Measurements from ENCODE around the gene PAFAH2. TPM values are rescaled to one million over a fixed set of nuclear protein-coding genes. Genes with fewer than 3 reads are reported as not detected.

Gene PAFAH2
- total RNA-seq, 2 experiments from 2014 or later = 6.6 to 7.9 TPM

GRCh38 chr1:26031196-26031595 is 33.3 kb upstream of the PAFAH2 start:
- intact Hi-C loops (cut with DNase I, micrococcal nuclease) = no loop called here
- POLR2A ChIA-PET = no interaction called here

DNA sequence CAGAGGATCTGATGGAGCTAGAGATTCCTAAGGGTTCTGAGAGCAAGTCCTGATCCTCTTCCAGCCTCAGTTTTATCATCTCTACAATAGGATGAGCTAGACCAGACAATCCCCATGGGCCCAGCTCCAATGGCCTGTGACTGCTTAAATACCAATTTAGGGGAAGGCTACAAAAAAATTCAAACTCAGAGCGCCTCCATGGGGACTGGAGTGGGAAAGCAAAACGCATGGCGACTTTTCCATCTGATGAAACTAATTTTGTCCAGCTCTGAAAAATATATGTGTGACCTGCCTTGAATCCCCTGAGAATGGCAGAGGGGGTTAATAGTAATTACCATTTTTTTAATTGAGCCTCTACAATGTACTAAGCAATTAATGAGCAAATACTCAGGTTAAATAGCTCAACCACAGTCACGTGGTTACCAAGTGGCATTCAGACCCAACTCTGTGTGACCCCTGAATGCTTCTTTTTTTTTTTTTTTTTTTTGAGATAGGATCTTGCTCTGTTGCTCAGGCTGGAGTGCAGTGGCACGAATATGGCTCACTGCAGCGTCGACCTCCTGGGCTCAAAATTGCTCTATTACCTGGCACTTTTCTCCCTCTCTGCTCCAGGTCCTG is 32.1 kb upstream of the PAFAH2 start:
- Mint-ChIP-seq H3K4me1 (peaks cover 6% of the 10 kb centered on the region), H3K27ac (no peak overlapping the region), H3K9me3 (ENCODE audit: low read depth) (no peaks in the 10 kb centered on the region), H3K4me3 (no peak overlapping the region), H3K27me3 (peaks cover 6% of the 10 kb centered on the region), H3K36me3 (ENCODE audit: low read depth) (no peaks in the 10 kb centered on the region)
- intact Hi-C loops (cut with DNase I, micrococcal nuclease) = no loop called here
- POLR2A ChIA-PET = no interaction called here
- DNase-seq (no peak), ATAC-seq (no peak)
- CTCF ChIA-PET = interaction anchor here (0.7 to 1.0 kb wide), 2 partner anchors 55 to 198 kb away, joined by 3 read pairs; no protein-coding TSS in a partner anchor

More at GRCh38 chr1:26031196-26031595, 33.3 kb upstream of the PAFAH2 start:
- CTCF ChIA-PET = no interaction called here
- Mint-ChIP-seq H3K4me3 (no peak overlapping the region), H3K9me3 (ENCODE audit: low read depth) (no peaks in the 10 kb centered on the region), H3K27me3 (peaks cover 6% of the 10 kb centered on the region), H3K36me3 (ENCODE audit: low read depth) (no peaks in the 10 kb centered on the region), H3K27ac (no peak overlapping the region), H3K4me1 (peaks cover 9% of the 10 kb centered on the region)
- no peak for DNase-seq
- no peak for ATAC-seq

GRCh38 chr1:26029054-26029863 is 31.4 kb upstream of the PAFAH2 start:
- H3K9me3 Mint-ChIP-seq (ENCODE audit: low read depth) = no peaks in the 10 kb centered on the region
- H3K27me3 Mint-ChIP-seq = peaks cover under 1% of the 10 kb centered on the region
- no peaks in the 10 kb centered on the region for H3K36me3 Mint-ChIP-seq (ENCODE audit: low read depth)
- POLR2A ChIA-PET = no interaction called here
- H3K4me3 Mint-ChIP-seq = no peak overlapping the region
- no peak overlapping the region for H3K27ac Mint-ChIP-seq
- ATAC-seq (no peak), DNase-seq (no peak)
- intact Hi-C loops (cut with DNase I, micrococcal nuclease) = no loop called here
- H3K4me1 Mint-ChIP-seq = no peaks in the 10 kb centered on the region
- CTCF ChIA-PET = interaction anchor here (0.7 to 1.0 kb wide), 2 partner anchors 54 to 197 kb away, joined by 3 read pairs; no protein-coding TSS in a partner anchor

GRCh38 chr1:26028490-26028980 is 30.7 kb upstream of the PAFAH2 start:
- ChIA-PET POLR2A (no interaction called here), CTCF (no interaction called here)
- Mint-ChIP-seq H3K27me3 (no peaks in the 10 kb centered on the region), H3K27ac (no peak overlapping the region), H3K4me3 (no peak overlapping the region), H3K36me3 (ENCODE audit: low read depth) (no peaks in the 10 kb centered on the region), H3K9me3 (ENCODE audit: low read depth) (no peaks in the 10 kb centered on the region), H3K4me1 (no peaks in the 10 kb centered on the region)
- ATAC-seq (no peak), DNase-seq (no peak)
- intact Hi-C loops (cut with DNase I, micrococcal nuclease) = no loop called here

DNA sequence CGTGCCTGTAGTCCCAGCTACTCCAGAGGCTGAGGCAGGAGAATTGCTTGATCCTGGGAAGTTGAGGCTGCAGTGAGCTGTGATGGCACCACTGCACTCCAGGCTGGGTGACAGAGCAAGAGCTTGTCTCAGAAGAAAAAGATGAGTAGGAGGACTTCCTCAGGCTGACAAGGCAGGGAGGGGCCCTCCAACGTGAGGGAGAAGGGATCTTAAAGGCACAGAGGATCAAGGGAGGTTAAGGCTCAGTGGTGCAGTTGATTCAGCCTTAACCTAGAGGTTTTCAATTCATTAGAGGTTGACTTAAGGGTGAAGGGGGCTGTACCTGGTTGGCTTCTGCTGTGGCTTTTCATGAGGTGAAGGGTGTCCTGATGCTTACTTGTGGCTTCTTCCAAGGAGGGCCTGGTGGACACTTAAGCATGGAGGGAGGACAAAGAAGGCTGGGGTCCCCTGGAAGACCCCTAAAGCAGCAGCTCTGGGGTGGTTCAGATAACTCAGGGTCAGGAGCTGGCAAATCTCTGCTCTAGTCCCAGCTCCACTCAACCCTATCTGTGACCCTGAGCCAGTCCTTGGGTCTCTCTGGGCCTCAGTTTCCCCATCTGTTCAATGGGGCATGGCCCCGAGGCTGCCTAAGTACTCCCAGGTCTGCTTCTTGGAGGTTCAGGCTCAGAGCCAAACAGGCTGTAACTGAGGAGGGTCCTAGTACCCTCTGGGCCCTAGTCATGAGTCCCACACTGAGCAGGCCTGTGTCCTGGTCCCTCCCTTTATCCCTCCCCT is 30.0 kb upstream of the PAFAH2 start:
- H3K4me3 Mint-ChIP-seq = no peak overlapping the region
- H3K27ac Mint-ChIP-seq = no peak overlapping the region
- no peaks in the 10 kb centered on the region for H3K27me3 Mint-ChIP-seq
- peak; percentile 85 for ATAC-seq
- no peaks in the 10 kb centered on the region for H3K4me1 Mint-ChIP-seq
- ChIA-PET POLR2A (interaction anchor here (0.6 kb wide), 2 partner anchors 347 to 885 kb away, joined by 5 to 7 read pairs; no protein-coding TSS in a partner anchor), CTCF (interaction anchor here (1.2 to 1.5 kb wide), 2 partner anchors 8 to 132 kb away, joined by 5 to 7 read pairs; no protein-coding TSS in a partner anchor)
- no peaks in the 10 kb centered on the region for H3K36me3 Mint-ChIP-seq (ENCODE audit: low read depth)
- DNase-seq = peak; percentile 42
- intact Hi-C loops (cut with DNase I, micrococcal nuclease) = no loop called here
- no peaks in the 10 kb centered on the region for H3K9me3 Mint-ChIP-seq (ENCODE audit: low read depth)

DNA sequence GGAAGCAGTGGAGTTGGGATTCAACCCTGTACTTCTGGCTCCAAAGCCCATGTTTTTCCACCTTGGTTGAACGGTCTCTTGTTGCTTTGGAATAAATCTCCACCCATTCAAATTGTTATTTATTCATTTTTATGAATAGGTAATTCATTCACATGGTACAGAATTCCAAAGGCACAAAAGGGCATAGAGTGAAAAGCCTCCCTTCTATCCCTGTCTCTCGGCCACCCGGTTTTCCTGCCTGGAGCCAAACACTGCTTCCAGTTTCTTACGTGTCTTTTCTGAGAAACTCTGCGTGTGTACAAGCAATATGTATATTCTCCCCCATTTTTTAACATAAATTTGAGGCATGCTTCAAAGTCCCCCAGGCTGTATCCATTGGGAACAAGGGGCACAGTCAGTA is 27.7 kb upstream of the PAFAH2 start:
- POLR2A ChIA-PET = no interaction called here
- no peak for DNase-seq
- CTCF ChIA-PET = no interaction called here
- H3K4me1 Mint-ChIP-seq = no peaks in the 10 kb centered on the region
- H3K9me3 Mint-ChIP-seq (ENCODE audit: low read depth) = no peaks in the 10 kb centered on the region
- intact Hi-C loops (cut with DNase I, micrococcal nuclease) = no loop called here
- no peak overlapping the region for H3K4me3 Mint-ChIP-seq
- ATAC-seq = no peak
- no peaks in the 10 kb centered on the region for H3K27me3 Mint-ChIP-seq
- no peaks in the 10 kb centered on the region for H3K36me3 Mint-ChIP-seq (ENCODE audit: low read depth)
- no peak overlapping the region for H3K27ac Mint-ChIP-seq

DNA sequence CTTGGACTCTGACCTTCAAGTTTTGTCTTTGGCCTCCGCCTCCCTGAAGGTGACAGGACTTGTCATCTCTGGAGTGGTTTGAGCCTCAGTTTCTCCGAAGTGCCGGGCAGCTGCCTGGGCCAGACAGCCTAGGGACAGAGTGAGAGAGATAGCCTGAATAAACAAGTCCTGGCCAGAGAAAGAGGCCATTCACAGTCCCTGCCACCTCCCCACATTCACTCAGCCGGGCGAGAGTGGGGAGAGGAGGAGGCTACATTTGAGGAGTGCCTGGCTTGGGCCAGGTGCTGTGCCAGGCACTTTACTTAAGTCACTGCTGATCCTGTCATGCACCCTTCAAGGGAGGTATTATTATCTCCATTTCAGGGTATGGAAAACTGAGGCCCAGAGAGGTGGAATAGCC is 27.2 kb upstream of the PAFAH2 start:
- Mint-ChIP-seq H3K4me3 (no peak overlapping the region), H3K27me3 (no peaks in the 10 kb centered on the region), H3K9me3 (ENCODE audit: low read depth) (no peaks in the 10 kb centered on the region), H3K36me3 (ENCODE audit: low read depth) (no peaks in the 10 kb centered on the region), H3K27ac (no peak overlapping the region), H3K4me1 (no peaks in the 10 kb centered on the region)
- CTCF ChIA-PET = interaction anchor here (0.7 to 1.6 kb wide), 2 partner anchors 9 to 38 kb away, joined by 3 read pairs; no protein-coding TSS in a partner anchor
- DNase-seq = no peak
- ATAC-seq = no peak
- intact Hi-C loops (cut with DNase I, micrococcal nuclease) = no loop called here
- POLR2A ChIA-PET = no interaction called here

GRCh38 chr1:26023826-26024225 is 26.0 kb upstream of the PAFAH2 start:
- DNase-seq (no peak), ATAC-seq (no peak)
- Mint-ChIP-seq H3K9me3 (ENCODE audit: low read depth) (no peaks in the 10 kb centered on the region), H3K36me3 (ENCODE audit: low read depth) (no peaks in the 10 kb centered on the region), H3K4me3 (no peak overlapping the region), H3K4me1 (peaks cover 7% of the 10 kb centered on the region), H3K27me3 (no peaks in the 10 kb centered on the region), H3K27ac (no peak overlapping the region)
- intact Hi-C loops (cut with DNase I, micrococcal nuclease) = no loop called here
- ChIA-PET POLR2A (interaction anchor here (0.6 kb wide), 1 partner anchor 20 kb away, joined by 3 read pairs; no protein-coding TSS in a partner anchor), CTCF (interaction anchor here (0.6 to 1.6 kb wide), 3 partner anchors 10 to 128 kb away, joined by 3 to 5 read pairs (median 3); no protein-coding TSS in a partner anchor)

GRCh38 chr1:26023009-26023408 is 25.1 kb upstream of the PAFAH2 start:
- ChIA-PET POLR2A (no interaction called here), CTCF (interaction anchor here (0.9 to 1.1 kb wide), 2 partner anchors 12 to 127 kb away, joined by 3 read pairs; no protein-coding TSS in a partner anchor)
- ATAC-seq (no peak), DNase-seq (no peak)
- Mint-ChIP-seq H3K4me1 (peaks cover 7% of the 10 kb centered on the region), H3K27ac (no peak overlapping the region), H3K36me3 (ENCODE audit: low read depth) (no peaks in the 10 kb centered on the region), H3K27me3 (no peaks in the 10 kb centered on the region), H3K9me3 (ENCODE audit: low read depth) (no peaks in the 10 kb centered on the region), H3K4me3 (no peak overlapping the region)
- intact Hi-C loops (cut with DNase I, micrococcal nuclease) = no loop called here

- intact Hi-C loops (cut with DNase I, micrococcal nuclease) = no loop called here
- no peaks in the 10 kb centered on the region for H3K27me3 Mint-ChIP-seq
- POLR2A ChIA-PET = no interaction called here
- H3K27ac Mint-ChIP-seq = no peak overlapping the region
- ATAC-seq (no peak), DNase-seq (no peak)
- H3K4me1 Mint-ChIP-seq = peaks cover 8% of the 10 kb centered on the region
- H3K4me3 Mint-ChIP-seq = no peak overlapping the region
- no peaks in the 10 kb centered on the region for H3K9me3 Mint-ChIP-seq (ENCODE audit: low read depth)
- no peaks in the 10 kb centered on the region for H3K36me3 Mint-ChIP-seq (ENCODE audit: low read depth)
- CTCF ChIA-PET = interaction anchor here (1.1 kb wide), 1 partner anchor 12 kb away, joined by 3 read pairs; no protein-coding TSS in a partner anchor
Measured at GRCh38 chr1:26022404-26022779, 24.5 kb upstream of the PAFAH2 start.

GRCh38 chr1:26021647-26022403 is 24.0 kb upstream of the PAFAH2 start, which contains the start of gene EXTL1:
Gene EXTL1, plus strand, starts transcription at chr1:26021775. Its CDS starts 872 bp downstream, at chr1:26022647.
- peaks cover 10% of the 10 kb centered on the region for H3K4me1 Mint-ChIP-seq
- no peaks in the 10 kb centered on the region for H3K9me3 Mint-ChIP-seq (ENCODE audit: low read depth)
- no peak within 1 kb of the TSS for H3K27ac Mint-ChIP-seq
- POLR2A ChIA-PET = no interaction called here
- intact Hi-C loops (cut with DNase I, micrococcal nuclease) = no loop called here
- ATAC-seq (no peak), DNase-seq (no peak)
- H3K36me3 Mint-ChIP-seq (ENCODE audit: low read depth) = no peaks in the 10 kb centered on the region
- CTCF ChIA-PET = interaction anchor here (0.6 to 1.1 kb wide), 2 partner anchors 11 to 22 kb away, joined by 3 read pairs; no protein-coding TSS in a partner anchor
- no peaks in the 10 kb centered on the region for H3K27me3 Mint-ChIP-seq
- no peak within 1 kb of the TSS for H3K4me3 Mint-ChIP-seq

Measured in activated CD4-positive, alpha-beta T cell treated with anti-CD3 and anti-CD28 coated beads for 36 hours (primary cell).